ENCODE data around the gene CARD6.
A peak's percentile ranks its signal among the peaks of the same experiment; 100 is the strongest.
"Not testable (repeated sequence)": the region's sequence is repeated elsewhere in the genome, so short reads cannot be mapped to it uniquely, and the experiment has no call there.

The CARD6 gene

GRCh38 chr5:40828021-40828631 is 13.0 kb upstream of the CARD6 start:
- DNase-seq = no peak

- DNase-seq = no peak
Observed at GRCh38 chr5:40828690-40829661, 12.2 kb upstream of the CARD6 start.

- no peak for DNase-seq
Observed at GRCh38 chr5:40829748-40830533, 11.2 kb upstream of the CARD6 start.

- no peak for DNase-seq
Observed at GRCh38 chr5:40831346-40832210, 9.6 kb upstream of the CARD6 start.

- no peak for DNase-seq
Observed at GRCh38 chr5:40832345-40832744, 8.8 kb upstream of the CARD6 start.

- DNase-seq = no peak
Observed at GRCh38 chr5:40833712-40834229, 7.4 kb upstream of the CARD6 start.

- DNase-seq = peak; percentile 20 to 29
Observed at GRCh38 chr5:40834391-40834848, 6.7 kb upstream of the CARD6 start.

GRCh38 chr5:40834849-40835787 is 6.0 kb upstream of the CARD6 start, which contains the start of gene RPL37:
Gene RPL37 (minus strand): TSS chr5:40835222. CDS start chr5:40835185, 37 bp downstream.
- peak; percentile 93 to 96 for DNase-seq

GRCh38 chr5:40838086-40838485 is 3.1 kb upstream of the CARD6 start:
- DNase-seq = peak; percentile 19 to 38

GRCh38 chr5:40842351-40842750 is 1.2 kb downstream of the CARD6 start:
- no peak for DNase-seq

- no peak for DNase-seq
Observed at GRCh38 chr5:40844565-40844964, 3.4 kb downstream of the CARD6 start.

- DNase-seq = no peak
Observed at GRCh38 chr5:40846371-40846770, 5.2 kb downstream of the CARD6 start.

GRCh38 chr5:40847525-40847924 is 6.4 kb downstream of the CARD6 start:
- DNase-seq = no peak

GRCh38 chr5:40853632-40854192 is 12.5 kb downstream of the CARD6 start:
- no peak for DNase-seq

- no peak for DNase-seq
Observed at GRCh38 chr5:40860711-40861110, 19.5 kb downstream of the CARD6 start.

GRCh38 chr5:40865004-40865403 is 23.8 kb downstream of the CARD6 start:
- DNase-seq = not testable (repeated sequence)

GRCh38 chr5:40866844-40867243 is 25.7 kb downstream of the CARD6 start:
- DNase-seq = no peak

- no peak for DNase-seq
Observed at GRCh38 chr5:40869384-40869783, 28.2 kb downstream of the CARD6 start.

GRCh38 chr5:40871177-40871576 is 30.0 kb downstream of the CARD6 start:
- DNase-seq = no peak

GRCh38 chr5:40872253-40872652 is 31.1 kb downstream of the CARD6 start:
- DNase-seq = not testable (repeated sequence)

Data from inflammatory macrophage treated with lipopolysaccharide for 1 hour (primary cell).